Activated T-helper 1 cell treated with Interleukin-2 at 50 U/mL for 16 hours (primary cell): ENCODE results near the gene KRTAP5-6.

Experiments
- DNase-seq: peaks from one replicate; pipeline ENCODE4 v3.0.0-alpha.2; 2020; ENCODE audit warnings: low read depth

KRTAP5-6 gene

DNA sequence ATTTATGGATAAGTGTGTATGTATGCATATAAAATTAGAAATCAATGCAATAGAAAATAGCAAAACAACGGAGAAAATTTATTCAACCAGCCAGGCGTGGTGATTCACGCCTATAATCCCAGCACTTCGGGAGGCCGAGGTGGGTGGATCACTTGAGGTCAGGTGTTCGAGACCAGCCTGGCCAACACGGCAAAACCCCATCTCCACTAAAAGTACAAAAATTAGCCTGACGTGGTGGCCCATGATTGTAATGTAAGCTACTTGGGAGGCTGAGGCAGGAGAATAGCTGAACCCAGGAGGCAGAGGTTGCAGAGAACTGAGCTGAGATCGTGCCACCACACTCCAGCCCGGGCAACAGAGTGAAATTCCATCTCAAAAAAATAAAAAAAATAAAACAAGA is 5.5 kb downstream of the KRTAP5-6 start:
- DNase-seq = no peak

DNA sequence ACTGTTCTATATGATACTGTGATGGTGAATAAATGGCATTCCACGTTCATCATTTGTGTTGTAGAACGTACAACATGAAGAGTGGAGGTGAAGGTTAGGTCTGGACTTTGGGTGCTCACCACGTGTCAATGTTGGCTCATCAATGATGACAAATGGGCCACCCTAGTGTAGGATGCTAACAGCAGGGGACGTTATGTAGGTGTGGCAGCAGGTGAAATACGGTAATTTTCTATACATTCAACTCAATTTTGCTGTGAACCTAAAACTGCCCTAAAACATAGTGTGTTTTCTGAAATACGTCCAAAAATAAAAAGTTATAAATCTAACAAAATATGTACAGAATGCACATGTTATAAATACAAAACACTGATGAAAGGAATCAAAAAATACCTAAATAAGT is 6.2 kb downstream of the KRTAP5-6 start:
- no peak for DNase-seq

DNA sequence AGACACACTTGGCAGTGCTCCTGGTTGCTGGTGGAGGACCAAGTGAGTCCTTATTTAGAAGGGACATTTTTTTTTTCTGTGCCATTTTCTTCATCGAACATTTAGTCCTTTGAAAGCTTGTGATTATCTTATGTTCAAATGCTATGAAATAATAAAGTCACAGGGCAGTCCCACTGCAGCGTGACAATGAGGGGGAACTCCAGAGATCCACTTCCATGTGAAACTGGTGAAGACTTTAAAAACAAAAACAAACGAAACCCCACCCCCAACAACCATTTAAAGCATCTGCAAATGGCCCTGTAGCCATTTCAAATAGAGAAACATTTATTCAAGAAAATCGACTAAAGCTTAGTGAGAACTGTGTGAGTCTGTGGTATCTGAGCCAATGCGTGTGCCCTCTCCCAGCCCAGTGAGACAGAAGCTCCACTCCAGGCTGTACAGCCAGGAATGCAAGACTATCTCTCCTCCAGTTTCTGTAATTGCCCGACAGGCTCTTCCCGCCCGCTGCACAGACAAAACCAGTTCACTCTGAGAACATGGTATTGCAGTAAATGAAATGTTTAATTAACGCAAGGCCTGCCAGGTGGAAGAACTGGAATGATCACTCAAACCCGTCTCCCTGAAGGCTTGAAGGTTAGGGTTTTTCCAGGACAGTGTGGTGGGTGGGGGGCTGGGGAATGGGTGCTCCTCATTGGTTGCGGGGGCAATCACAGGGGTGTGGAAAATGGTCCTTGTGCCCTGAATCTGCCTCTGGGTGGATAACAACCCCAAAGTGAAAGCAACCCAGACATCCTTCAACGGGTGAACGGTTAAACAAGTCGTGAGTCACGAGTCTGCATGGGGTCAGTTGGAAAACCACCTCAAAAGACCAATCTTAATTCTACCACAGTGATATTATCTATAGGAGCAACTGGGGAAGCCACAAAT is 8.4 kb downstream of the KRTAP5-6 start:
- DNase-seq = no peak

DNA sequence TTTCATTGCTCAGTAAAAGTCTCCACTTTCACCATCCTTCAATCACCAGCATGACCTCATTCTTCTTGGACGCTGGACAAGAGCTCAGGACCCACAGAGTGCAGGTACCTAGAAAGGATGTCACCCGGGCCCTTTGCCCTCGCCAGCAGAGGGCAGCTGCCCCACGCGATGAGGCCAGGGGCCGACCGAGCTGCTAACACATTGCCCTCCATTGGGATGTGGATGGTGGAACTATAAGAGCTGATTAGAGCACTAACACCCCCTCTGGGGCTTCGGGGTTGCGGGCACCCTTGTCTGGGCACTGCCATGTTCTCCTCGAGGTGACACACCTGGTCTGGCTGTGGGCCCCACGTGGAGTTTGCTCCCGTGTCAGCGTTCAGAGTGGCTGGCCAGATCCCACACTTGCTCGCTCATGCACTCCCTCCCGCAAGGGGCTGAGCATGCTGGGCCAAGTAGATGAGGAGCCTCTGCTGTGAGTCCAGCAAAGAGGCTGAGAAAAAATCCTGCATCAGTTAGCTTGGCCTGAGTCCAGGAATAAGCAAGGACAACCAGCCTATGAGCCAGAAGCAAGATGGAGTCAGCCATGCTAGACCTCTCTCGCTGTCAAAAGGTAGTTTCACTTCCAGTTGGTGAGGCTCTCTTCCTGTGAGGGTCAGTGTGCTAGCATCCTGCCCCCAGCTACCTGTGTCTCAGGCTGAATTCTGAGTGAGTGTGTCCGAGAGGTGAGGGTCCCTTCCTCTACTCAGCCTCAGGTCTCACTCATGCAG is 9.8 kb downstream of the KRTAP5-6 start:
- no peak for DNase-seq

DNA sequence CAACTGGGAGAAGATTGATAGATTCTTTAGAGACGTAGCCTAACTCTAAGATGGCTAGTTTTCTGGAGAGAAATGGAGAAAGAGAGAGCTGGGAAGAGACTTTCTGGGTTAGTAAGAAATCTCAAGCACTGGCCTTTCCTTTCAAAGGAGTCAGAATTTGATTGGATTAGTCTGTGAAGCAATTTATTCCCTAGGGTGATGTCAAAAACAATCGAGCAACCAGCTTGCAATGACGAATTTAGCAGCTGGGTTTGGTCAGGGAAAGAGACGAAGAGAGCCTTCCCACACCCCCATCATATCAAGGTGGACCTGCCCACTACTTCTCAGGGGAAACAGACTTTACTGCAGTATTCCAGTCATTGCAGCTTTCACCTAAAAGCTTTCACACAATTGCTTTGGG is 10.8 kb downstream of the KRTAP5-6 start:
- DNase-seq = no peak

DNA sequence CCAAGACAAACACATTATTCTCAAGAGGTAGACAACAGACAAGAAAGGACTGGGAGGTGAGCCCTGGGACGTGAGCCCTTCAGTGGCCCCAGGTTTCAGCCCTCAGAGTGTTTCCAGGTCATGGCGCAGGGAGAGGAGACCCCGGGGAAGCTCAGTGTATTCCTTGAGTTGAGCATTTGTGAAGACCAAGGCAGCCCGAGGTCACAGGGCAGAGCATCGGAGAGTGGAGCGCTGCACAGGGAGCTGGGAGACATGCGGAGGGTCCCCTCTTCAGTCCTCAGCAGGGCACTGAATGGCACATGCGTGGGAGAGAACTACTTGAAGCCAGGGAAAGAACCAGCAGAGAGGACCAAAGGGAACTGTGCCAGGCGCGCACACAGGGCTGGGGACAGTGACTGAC is 11.7 kb downstream of the KRTAP5-6 start:
- DNase-seq = no peak

DNA sequence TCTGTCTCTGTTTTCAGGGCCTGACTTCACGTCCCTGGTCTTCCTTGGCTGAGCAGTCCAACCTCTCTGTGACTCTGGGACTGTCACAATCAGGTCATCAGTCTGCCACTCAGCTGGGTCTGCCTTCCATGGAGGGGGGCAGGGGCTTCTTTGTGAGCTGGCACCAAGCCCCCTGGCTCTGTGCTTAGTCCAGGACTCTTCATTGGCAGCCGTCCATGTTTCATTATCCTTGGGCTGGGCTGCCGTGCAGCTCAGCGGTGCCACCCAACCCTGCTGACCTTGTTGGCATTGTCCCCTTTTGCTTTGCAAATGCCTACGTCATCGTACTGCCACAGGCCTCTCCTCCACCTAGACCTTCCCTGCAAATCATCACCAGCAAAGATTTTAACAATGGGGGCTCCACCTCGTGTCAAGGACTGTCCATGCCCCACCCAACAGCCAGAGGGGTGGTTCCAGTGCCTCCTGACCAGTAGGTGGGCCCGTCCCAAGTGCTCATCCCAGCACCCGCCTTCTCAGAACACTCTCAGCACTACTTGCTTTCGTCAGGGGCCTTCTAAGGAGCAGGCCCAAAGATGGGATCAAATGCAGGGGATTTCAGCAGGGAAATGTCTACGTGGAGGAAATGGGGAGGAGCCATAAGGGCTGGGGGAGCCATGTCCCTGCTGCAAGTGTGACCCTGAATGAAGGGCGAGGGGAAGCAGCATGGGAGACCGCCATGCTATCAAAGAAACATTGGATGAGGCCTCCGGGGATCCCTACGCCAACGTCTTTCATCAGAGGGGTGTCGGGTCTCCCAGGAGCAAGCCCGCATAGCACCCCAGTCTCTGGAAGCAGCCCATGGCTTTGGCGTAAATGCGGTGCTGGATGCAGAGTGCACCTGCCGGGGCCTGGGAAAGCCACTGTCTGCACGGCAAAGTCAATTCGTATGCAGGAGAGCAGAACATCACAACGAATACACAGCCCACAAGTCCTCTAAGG is 18.2 kb downstream of the KRTAP5-6 start:
- DNase-seq = no peak

DNA sequence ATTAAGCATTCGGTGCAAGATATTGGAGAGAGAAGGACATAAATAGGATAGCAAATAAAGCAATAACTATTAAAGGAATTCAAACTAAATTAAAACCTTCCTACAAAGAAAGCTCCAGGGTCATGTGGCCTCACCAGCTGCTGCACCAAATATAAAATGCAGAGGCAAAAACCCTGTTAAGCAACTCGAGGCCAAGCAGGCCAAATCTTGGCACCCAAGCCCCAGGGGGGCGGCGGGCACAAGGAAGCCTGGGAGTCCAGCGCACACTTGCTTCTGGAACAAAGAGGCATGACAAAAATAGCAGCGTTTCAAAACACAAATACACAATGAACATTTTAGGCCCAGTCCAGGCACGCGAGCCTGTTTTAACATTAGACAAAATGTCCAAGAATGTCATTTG is 20.8 kb downstream of the KRTAP5-6 start:
- no peak for DNase-seq

DNA sequence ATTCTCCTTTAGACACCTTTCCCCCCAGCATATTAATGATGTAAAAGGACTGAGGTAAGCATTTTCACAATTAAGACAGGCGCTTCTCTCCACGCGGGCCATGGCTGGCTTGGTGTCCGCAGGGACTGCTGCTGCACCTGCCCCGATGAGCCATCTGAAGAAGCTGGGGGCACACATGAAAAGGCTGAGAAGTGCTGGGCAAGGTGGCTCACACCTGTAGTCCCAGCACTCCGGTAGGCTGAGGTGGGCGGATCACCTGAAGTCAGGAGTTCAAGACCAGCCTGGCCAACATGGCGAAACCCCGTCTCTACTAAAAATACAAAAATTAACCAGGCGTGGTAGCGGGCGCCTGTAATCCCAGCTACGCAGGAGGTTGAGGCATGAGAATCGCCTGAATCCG is 21.3 kb downstream of the KRTAP5-6 start:
- no peak for DNase-seq

DNA sequence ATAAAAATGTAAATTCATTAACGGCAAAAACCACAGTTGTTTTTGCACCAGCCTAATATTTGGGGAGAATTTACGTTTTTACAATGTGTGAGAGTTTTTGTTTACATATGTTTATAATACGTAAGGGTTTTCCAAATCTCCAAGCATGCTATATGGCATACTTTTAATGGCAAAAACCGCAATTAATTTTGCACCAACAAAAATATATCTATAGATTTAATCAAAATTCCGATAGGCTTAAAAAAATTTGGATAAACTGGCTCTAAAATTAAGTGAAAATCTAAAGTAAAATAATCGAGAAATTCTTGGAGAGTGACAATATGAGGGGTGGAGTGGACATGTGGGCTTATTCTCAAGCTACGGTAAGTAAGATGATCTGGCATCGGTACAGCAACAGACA is 22.8 kb downstream of the KRTAP5-6 start:
- no peak for DNase-seq

DNA sequence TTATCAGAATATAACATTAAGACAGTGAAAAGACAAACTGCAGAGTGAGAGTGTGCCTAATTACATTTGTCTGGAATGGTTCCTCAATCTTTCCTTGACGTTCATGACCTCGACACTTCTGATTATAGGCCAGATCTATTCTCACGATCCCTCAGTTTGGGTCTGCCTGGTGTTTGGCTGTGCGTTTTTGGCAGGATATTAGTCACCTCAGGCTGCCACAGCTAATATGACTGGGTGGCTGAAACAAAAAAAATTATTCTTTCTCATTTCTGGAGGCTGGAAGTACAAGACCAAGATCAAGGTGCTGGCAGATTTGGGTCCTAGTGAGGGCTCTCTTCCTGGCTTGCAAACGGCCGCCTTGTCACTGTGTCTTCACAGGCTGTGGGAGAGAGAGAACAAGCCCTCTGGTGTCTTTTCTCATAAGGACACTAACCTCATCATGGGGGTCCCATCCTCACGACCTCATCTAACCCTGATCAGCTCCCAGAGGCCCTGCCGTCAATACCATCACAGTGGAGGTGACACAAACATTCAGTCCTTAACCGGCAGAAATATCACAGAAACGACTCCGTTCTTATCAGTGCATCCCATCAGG is 30.2 kb downstream of the KRTAP5-6 start:
- no peak for DNase-seq

DNA sequence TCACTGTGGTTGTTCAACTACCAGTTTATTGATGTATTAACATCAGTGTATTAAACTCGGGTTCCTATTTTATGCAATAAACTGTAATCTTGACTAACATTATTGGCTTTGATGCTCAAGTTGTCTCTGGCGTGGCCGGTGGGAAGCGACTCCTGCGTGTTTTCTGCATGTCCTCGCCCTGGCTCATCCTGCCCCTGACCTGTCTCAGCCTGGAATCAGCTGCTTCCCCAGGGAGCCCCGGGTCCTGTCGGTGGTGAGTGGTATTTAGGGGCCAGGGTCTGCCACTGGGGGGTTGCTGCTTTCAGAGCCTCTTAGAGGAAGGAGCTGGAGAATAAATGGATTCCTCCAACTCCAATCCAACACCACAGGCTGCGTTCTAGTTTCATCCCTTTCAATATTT is 30.9 kb downstream of the KRTAP5-6 start:
- DNase-seq = no peak

DNA sequence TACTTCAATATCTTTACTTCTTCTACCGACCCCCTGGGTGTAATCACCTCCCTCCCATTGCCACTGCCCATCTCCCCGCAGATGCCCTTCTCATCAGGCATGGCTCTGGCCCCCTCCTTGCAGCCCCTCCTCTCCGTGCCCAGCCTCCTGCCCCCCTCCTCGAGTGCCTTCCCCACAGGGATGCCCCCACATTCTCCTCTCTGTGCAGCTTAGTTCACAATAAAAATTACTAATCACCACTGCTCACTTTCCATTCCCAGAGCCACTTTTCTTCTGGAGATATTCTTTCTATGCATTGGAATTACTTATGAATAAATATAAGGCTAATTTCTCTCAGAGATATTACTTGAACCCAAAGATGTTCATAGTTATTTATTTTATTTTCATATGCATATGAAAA is 31.3 kb downstream of the KRTAP5-6 start:
- no peak for DNase-seq

DNA sequence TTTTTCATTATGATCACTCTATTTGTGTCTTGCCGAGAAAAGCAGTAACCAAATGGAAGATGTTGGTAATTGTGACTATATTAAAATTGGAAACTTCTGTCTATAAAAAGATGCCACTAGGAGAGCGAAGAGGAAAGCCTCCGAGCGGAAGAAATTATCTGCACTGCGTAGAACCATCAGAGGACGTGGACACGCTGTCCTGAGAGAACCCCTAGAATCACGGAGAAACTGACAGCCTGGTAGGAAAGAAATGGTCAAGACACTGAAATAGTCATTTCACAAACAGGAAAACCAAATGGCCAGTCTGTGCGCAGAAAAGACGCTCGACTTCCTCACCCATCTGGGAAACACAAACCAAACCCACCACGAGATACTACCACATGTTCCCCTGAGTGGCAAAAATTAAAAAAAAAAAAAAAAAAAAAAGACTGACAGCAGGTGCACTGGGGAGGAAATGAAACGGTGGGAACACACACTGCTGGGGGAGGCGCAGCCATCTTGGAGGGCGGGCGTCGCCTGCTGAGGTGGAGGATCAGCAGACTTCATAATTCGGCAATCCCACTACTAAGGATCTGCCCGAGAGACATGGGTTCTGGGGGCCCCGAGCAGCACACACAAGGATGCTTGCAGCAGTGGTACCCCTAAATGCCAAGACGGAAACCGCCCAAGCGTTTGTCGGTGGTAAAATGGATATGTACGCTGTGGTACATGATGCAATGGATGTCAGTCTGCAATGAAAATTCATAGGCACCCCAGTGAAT is 32.1 kb downstream of the KRTAP5-6 start:
- DNase-seq = no peak

DNA sequence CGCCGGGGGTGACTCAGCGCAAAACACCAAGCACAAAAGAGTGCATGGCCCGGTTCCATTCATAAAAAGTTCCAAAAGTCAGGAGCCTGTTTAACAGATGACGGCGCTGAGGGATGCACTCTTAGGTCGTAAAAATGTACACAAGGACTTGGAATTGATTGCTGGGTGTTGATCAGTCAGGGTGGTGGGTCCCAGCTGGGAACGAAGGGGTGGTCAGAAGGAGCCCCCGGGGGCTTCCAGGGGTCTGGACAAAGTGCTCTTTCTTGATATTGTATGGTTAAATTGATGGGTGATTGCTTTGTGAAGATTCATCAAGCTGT is 32.7 kb downstream of the KRTAP5-6 start:
- DNase-seq = no peak

DNA sequence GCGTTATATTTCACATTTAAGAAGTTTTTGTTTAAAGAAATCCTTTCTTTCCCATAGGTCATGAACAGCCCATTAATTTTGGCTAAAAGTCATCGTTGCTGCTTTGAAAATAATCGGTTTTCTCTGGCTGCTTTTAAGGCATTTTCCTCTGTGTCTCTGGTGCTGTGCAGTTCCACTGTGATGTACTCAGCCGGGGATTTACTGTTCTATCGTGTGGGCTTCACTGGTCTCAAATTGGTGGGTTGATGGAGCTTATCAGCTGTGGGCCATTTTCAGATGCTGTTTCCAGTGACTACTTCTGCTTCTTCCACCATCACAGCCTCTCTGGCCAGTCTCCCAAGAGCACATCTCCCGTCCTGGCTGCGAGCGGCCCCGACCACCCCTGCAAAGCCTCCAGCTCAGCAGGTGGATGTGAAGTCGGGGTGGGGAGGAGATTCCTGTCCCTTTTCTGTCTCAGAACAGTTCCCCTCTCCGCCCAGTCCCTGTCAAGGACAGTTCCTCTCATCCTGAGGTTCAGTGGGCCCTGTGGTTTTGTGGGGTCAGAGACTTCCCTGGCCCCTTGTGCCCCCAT is 33.1 kb downstream of the KRTAP5-6 start:
- DNase-seq = no peak

DNA sequence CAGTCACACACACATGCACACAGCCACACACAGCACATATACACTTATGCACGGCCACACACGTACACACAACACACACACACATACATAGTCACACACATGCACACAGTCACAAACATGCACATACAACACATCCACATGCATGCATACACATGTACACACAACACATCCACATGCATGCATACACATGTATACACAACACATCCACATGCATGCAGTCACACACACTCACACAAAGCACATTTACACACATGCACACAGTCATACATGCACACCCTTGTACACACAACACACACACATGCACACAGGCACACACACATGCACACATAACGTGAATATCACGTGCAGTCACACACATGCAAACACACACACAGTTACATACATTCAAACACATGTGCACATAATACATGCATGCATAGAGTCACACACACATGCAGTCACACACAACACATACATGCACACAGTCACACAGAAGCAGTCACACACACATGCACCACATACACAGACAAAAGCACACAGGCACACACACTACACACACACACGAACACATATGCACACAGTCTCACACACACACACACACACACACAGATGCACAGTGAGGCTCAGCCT is 34.6 kb downstream of the KRTAP5-6 start:
- no peak for DNase-seq

DNA sequence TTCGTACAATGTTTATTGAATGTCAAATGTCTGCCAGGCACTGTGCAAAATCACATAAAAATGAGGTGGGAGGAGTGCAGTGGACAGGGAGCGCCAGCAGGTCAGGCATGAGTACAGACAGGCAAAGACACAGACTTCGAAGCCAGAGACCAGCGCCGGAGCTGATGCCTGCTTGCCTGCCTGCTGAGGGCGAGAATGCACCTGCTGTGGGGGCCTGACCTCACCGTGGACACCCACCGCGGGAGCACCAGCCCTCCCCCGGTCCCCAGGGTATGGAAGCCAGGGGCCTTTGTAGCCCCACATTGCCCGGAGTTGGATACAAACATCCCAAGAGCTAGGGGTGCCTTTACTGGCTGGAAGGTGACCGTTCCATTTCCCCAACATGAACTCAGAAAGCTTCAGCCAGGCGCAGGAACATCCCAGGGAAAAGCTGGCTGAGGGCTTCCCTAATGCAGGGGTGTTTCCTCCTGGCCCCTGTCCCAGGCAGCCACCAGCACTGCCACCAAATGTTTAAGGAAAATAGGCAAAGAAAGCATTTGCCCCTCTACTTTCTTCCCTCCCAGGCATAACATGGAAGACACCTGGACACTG is 35.5 kb downstream of the KRTAP5-6 start:
- DNase-seq = no peak

DNA sequence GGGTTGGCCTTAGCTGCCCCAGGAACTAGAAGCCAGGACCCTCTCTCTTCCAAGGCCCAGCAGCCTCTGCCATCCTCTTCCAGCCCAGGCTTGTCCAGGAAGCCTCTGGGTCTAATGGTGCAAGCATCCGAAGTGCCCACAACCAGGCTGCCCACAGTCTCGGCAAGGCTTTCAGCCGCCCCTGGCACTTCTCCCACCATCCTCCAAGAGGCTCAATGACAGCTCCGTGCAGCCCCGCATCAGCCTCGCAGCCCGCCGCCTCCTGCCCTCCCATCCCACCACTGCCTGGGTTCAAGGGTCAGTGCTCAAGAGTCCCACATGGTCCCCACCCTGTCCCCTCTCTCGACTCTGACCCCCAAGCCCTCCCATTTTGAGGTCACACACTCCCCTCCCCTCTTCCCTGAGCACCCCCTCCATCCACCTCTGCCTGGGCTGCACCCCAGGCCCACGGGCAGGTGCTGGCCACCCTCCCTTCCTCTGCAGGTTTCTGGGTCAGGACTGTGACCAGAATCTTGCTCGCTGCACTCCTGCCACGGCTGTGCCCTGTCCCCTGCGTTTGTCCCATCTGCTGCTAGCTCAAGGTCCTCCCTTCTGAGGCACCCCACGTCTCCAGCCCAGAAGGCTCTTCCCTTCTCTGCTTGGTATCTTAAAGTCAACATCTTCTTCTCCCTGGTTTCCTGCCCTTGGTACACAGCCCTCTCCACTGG is 36.2 kb downstream of the KRTAP5-6 start:
- DNase-seq = no peak
